Activated T-cell treated with anti-CD3 and anti-CD28 coated beads, Interleukin-2, amount 50 U/mL, for 72 hours (primary cell): ENCODE measurements around the gene CREB1. TPM values are rescaled to one million over a fixed set of nuclear protein-coding genes. Genes with fewer than 3 reads are reported as not detected.
"Not testable (repeated sequence)": the region's sequence is repeated elsewhere in the genome, so short reads cannot be mapped to it uniquely, and the experiment has no call there.

Experiments used
- ATAC-seq, 2 donors: fragments of 150-1000 bp; cut with Tn5 transposase; replicated peaks in 1 of 2; 2 replicates each; pipeline ENCODE4 v1.10.0; 2021; ENCODE audit warnings: moderate library complexity in 2 of 2, mild to moderate bottlenecking in 1 of 2
- DNase-seq, 2 donors: peaks; one replicate each; pipeline ENCODE4 v3.0.0; 2021 to 2022; ENCODE audit warnings: mixed read lengths in 1 of 2
- H3K27ac Mint-ChIP-seq: one replicate; pipeline ENCODE4 v1.8.0; 2022; ENCODE audit warnings: mild to moderate bottlenecking, moderate library complexity, mixed read lengths
- H3K27me3 Mint-ChIP-seq: one replicate; pipeline ENCODE4 v1.8.0; 2022; ENCODE audit warnings: low read depth, mixed read lengths
- H3K36me3 Mint-ChIP-seq, 2 donors: one replicate each; pipeline ENCODE4 v1.8.0; 2022; ENCODE audit warnings: mixed read lengths in 2 of 2, mild to moderate bottlenecking in 1 of 2; ENCODE audit not compliant: insufficient read depth in 2 of 2
- H3K4me1 Mint-ChIP-seq: one replicate; pipeline ENCODE4 v1.8.0; 2022; ENCODE audit warnings: low read depth, mixed read lengths
- H3K4me3 Mint-ChIP-seq, 2 donors: one replicate each; pipeline ENCODE4 v1.8.0; 2022; ENCODE audit warnings: mild to moderate bottlenecking in 2 of 2, mixed read lengths in 2 of 2, moderate library complexity in 2 of 2
- H3K9me3 Mint-ChIP-seq, 2 donors: one replicate each; pipeline ENCODE4 v1.8.0; 2022; ENCODE audit warnings: mixed read lengths in 2 of 2
- total RNA-seq, 2 donors: library from RNA; stranded (reverse); gene quantifications; one replicate each; pipeline ENCODE4 v1.2.3, GENCODE V29; 2022

CREB1 gene
- total RNA-seq, 2 donors from 2014 or later: 125 to 143 TPM

GRCh38 chr2:207639288-207639687 is 109.5 kb downstream of the CREB1 start:
- H3K9me3 Mint-ChIP-seq, DNase-seq, H3K27me3 Mint-ChIP-seq, H3K4me1 Mint-ChIP-seq, H3K4me3 Mint-ChIP-seq, H3K27ac Mint-ChIP-seq, ATAC-seq: not testable (repeated sequence)
- peaks cover 4 to 10% of the 10 kb centered on the region in 2 donors for H3K36me3 Mint-ChIP-seq

DNA sequence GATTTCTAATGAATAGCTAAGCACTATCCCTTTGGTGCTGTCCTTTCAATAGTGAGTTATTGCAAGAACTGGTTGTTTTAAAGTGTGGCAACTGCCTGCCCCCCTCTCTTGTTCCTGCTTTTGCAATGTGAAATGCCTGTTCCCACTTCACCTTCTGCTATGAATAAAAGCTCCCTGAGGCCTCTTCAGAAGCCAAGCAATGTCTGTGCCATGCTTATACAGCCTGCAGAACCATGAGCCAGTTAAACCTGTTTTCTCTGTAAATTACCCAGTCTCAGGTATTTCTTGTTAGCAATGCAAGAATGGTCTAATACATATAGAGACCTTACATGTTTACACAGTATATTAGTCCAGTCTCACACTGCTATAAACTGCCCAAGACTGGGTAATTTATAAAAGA is 110.4 kb downstream of the CREB1 start:
- no peak overlapping the region for H3K27ac Mint-ChIP-seq
- H3K4me1 Mint-ChIP-seq: no peaks in the 10 kb centered on the region
- H3K9me3 Mint-ChIP-seq: peaks cover 0 to 5% of the 10 kb centered on the region in 2 donors
- ATAC-seq (no peak), DNase-seq (no peak)
- no peak overlapping the region for H3K4me3 Mint-ChIP-seq
- no peaks in the 10 kb centered on the region for H3K27me3 Mint-ChIP-seq
- H3K36me3 Mint-ChIP-seq: peaks cover 4 to 10% of the 10 kb centered on the region in 2 donors

GRCh38 chr2:207640661-207641060 is 110.9 kb downstream of the CREB1 start:
- no peak overlapping the region for H3K4me3 Mint-ChIP-seq
- H3K36me3 Mint-ChIP-seq: peaks cover 4 to 10% of the 10 kb centered on the region in 2 donors
- ATAC-seq (no peak), DNase-seq (no peak)
- H3K27ac Mint-ChIP-seq: no peak overlapping the region
- H3K4me1 Mint-ChIP-seq: no peaks in the 10 kb centered on the region
- no peaks in the 10 kb centered on the region for H3K27me3 Mint-ChIP-seq
- H3K9me3 Mint-ChIP-seq: peaks cover 0 to 5% of the 10 kb centered on the region in 2 donors

DNA sequence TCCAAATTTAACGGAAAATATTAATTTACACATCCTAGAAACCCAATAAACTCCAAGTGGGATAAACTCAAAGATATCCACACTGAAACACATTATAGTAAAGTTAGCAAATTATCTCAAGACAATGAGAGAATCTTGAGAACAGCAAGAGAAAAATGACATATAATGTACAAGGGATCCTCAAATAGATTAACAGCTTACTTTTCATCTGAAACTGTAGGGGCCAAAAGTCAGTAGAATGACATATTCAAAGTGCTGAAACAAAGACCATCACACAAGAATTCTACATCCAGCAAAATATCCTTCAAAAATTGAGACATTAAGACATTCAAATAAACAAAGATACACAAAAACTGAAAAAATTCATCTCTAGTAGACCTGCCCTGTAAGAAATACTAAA is 114.1 kb downstream of the CREB1 start:
- DNase-seq (no peak), ATAC-seq (no peak)
- no peak overlapping the region for H3K4me3 Mint-ChIP-seq
- H3K27ac Mint-ChIP-seq: no peak overlapping the region
- H3K27me3 Mint-ChIP-seq: no peaks in the 10 kb centered on the region
- peaks cover 0 to 5% of the 10 kb centered on the region in 2 donors for H3K9me3 Mint-ChIP-seq
- peaks cover 4 to 10% of the 10 kb centered on the region in 2 donors for H3K36me3 Mint-ChIP-seq
- H3K4me1 Mint-ChIP-seq: no peaks in the 10 kb centered on the region

GRCh38 chr2:207646582-207646981 is 116.8 kb downstream of the CREB1 start:
- not testable (repeated sequence) for H3K4me3 Mint-ChIP-seq, H3K27ac Mint-ChIP-seq, ATAC-seq, H3K27me3 Mint-ChIP-seq, DNase-seq, H3K4me1 Mint-ChIP-seq, H3K9me3 Mint-ChIP-seq, H3K36me3 Mint-ChIP-seq

Other genes starting within 250 kb of the CREB1 start
- 10 to 100 TPM; 10.4 to 12.4 TPM for gene METTL21A, start 95.4 kb downstream of the CREB1 start, total RNA-seq
- gene CCNYL1, start 181.7 kb downstream of the CREB1 start, total RNA-seq: 1 to 10 TPM; 5.1 to 7.0 TPM
- gene FZD5, start 239.9 kb downstream of the CREB1 start, total RNA-seq: under 1 TPM; 0.65 to 0.70 TPM